Tibial nerve (tissue), 4 donors: ENCODE results near the gene MAPKAPK2.

Experiments used
- CTCF ChIP-seq, 5 experiments: fragments of 200-600 bp in 3 of 5; fragments of 450-650 bp in 2 of 5; sonication (generic) in 3 of 5; IDR thresholded peaks; one replicate each; pipeline ENCODE4 v1.5.1; 2016 to 2019; ENCODE audit warnings: antibody characterized with exemption in 5 of 5, mild to moderate bottlenecking in 3 of 5, moderate library complexity in 2 of 5
- EP300 ChIP-seq, 2 donors: sonication (generic); formaldehyde crosslinking; IDR thresholded peaks; one replicate each; pipeline ENCODE4 v1.6.1; 2017; ENCODE audit warnings: antibody characterized with exemption in 2 of 2, mild to moderate bottlenecking in 1 of 2
- POLR2A ChIP-seq, 2 donors: fragments of 450-650 bp; IDR thresholded peaks; one replicate each; pipeline ENCODE4 v1.6.1; 2017; ENCODE audit warnings: antibody characterized with exemption in 2 of 2, mild to moderate bottlenecking in 2 of 2, moderate library complexity in 2 of 2

- no peak for TF ChIP-seq POLR2A (IDR thresholded peaks at IDR 0.05)
- TF ChIP-seq CTCF (IDR thresholded peaks at IDR 0.05): no peak
- TF ChIP-seq EP300 (IDR thresholded peaks at IDR 0.05): no peak
Observed at GRCh38 chr1:206693029-206693428, 8.3 kb downstream of the MAPKAPK2 start.
